HEK293T (cell line): ENCODE results near the gene STPG3.

Experiments
- ELF4 ChIP-seq: fragments of 450-650 bp; IDR thresholded peaks from 2 replicates; pipeline ENCODE4 v1.6.1; 2017; ENCODE audit warnings: antibody characterized with exemption
- TARDBP ChIP-seq: fragments of 450-650 bp; IDR thresholded peaks from 2 replicates; pipeline ENCODE4 v1.6.1; 2016
- TF ChIP-seq, protein P1 (sequence below): fragments of 450-650 bp; IDR thresholded peaks from 2 replicates; pipeline ENCODE4 v1.6.1; 2016

DNA sequence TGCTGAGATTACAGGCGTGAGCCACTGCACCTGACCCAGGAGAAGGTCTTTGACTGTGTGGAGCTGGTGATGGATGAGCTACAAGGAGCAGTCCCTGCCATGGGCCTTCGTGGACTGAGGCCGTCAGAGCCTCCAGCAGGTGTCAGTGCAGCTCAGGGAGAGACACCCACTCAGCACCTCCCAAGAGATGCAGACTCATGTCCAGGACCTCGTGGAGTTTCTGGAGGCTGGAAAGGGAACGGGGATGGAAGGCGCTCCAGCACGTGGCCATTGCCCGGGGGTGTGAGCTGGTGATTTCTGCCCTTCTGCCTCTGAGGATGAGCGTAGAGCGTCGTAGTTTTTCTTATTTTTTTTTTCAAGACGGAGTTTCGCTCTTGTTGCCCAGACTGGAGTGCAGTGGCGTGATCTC, 35.9 kb downstream of the STPG3 start:
- no peak for TF ChIP-seq ELF4
- TF ChIP-seq, protein P1, sequence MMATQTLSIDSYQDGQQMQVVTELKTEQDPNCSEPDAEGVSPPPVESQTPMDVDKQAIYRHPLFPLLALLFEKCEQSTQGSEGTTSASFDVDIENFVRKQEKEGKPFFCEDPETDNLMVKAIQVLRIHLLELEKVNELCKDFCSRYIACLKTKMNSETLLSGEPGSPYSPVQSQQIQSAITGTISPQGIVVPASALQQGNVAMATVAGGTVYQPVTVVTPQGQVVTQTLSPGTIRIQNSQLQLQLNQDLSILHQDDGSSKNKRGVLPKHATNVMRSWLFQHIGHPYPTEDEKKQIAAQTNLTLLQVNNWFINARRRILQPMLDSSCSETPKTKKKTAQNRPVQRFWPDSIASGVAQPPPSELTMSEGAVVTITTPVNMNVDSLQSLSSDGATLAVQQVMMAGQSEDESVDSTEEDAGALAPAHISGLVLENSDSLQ = no peak; the same call in 1 of the 2 replicates
- no peak for TF ChIP-seq TARDBP
